Ishikawa (cell line): Measurements from ENCODE around the gene PTPN6.

Source experiments
- CEBPB ChIP-seq: IDR thresholded peaks from 2 replicates; pipeline ENCODE4 v1.6.1; 2012
- CREB1 ChIP-seq: IDR thresholded peaks from 2 replicates; pipeline ENCODE4 v1.6.1; 2012; ENCODE audit warnings: low read depth
- EGR1 ChIP-seq: IDR thresholded peaks from 2 replicates; pipeline ENCODE4 v1.6.1; 2012
- EP300 ChIP-seq: IDR thresholded peaks from 2 replicates; pipeline ENCODE4 v1.6.1; 2012; ENCODE audit warnings: borderline replicate concordance
- FOXM1 ChIP-seq: IDR thresholded peaks from 2 replicates; pipeline ENCODE4 v1.6.1; 2012; ENCODE audit warnings: low read depth, borderline replicate concordance
- MAX ChIP-seq: IDR thresholded peaks from 2 replicates; pipeline ENCODE4 v1.6.1; 2012
- NFIC ChIP-seq: IDR thresholded peaks from 2 replicates; pipeline ENCODE4 v1.6.1; 2012
- RAD21 ChIP-seq: IDR thresholded peaks from 2 replicates; pipeline ENCODE4 v1.6.1; 2012; ENCODE audit warnings: low read depth
- REST ChIP-seq: IDR thresholded peaks from 2 replicates; pipeline ENCODE4 v1.6.1; 2012; ENCODE audit warnings: low read depth, mild to moderate bottlenecking
- TAF1 ChIP-seq: IDR thresholded peaks from 2 replicates; pipeline ENCODE4 v1.6.1; 2012; ENCODE audit warnings: low read depth, mild to moderate bottlenecking
- TCF12 ChIP-seq: IDR thresholded peaks from 2 replicates; pipeline ENCODE4 v1.6.1; 2012; ENCODE audit warnings: low read depth
- TEAD4 ChIP-seq: IDR thresholded peaks from 2 replicates; pipeline ENCODE4 v1.6.1; 2012
- USF1 ChIP-seq: IDR thresholded peaks from 2 replicates; pipeline ENCODE4 v1.6.1; 2012
- YY1 ChIP-seq: IDR thresholded peaks from 2 replicates; pipeline ENCODE4 v1.6.1; 2012; ENCODE audit warnings: low read depth
- ZBTB7A ChIP-seq: IDR thresholded peaks from 2 replicates; pipeline ENCODE4 v1.6.1; 2012; ENCODE audit warnings: low read depth

PTPN6 gene

GRCh38 chr12:6962285-6963015, 11.3 kb downstream of the PTPN6 start:
- TF ChIP-seq YY1 (no peak), CEBPB (peak; percentile 89), MAX (peak; percentile 5; the same call in 1 of the 2 replicates), TEAD4 (no peak), TCF12 (peak; percentile 5), EGR1 (0 out of 2 replicates have a peak, but pooled peaks have one; percentile 21), EP300 (no peak; the same call in 1 of the 2 replicates)

- TF ChIP-seq ZBTB7A (peak; percentile 88; the same call in 1 of the 2 replicates), FOXM1 (no peak), NFIC (peak; percentile 13; the same call in 1 of the 2 replicates), USF1 (peak; percentile 43), TAF1 (peak; percentile 97), MAX (peak; percentile 67), CREB1 (no peak), REST (0 out of 2 replicates have a peak, but pooled peaks have one; percentile 8), TCF12 (peak; percentile 69), YY1 (0 out of 2 replicates have a peak, but pooled peaks have one; percentile 33), CEBPB (no peak), EP300 (peak; percentile 35; the same call in 1 of the 2 replicates), RAD21 (no peak), EGR1 (0 out of 2 replicates have a peak, but pooled peaks have one; percentile 7), TEAD4 (peak; percentile 16; the same call in 1 of the 2 replicates)
These were observed 12.0 kb downstream of the PTPN6 start for GRCh38 chr12:6963016-6963731.

GRCh38 chr12:6963791-6964413, 12.7 kb downstream of the PTPN6 start:
- TF ChIP-seq TCF12 = no peak
- TF ChIP-seq FOXM1 = no peak
- no peak for TF ChIP-seq EP300
- TF ChIP-seq TEAD4 = no peak; the same call in 1 of the 2 replicates
- TF ChIP-seq REST = no peak
- no peak for TF ChIP-seq RAD21
- TF ChIP-seq YY1 = peak; percentile 85
- TF ChIP-seq ZBTB7A = peak; percentile 69; the same call in 1 of the 2 replicates
- peak; percentile 73 for TF ChIP-seq NFIC
- no peak for TF ChIP-seq USF1
- TF ChIP-seq TAF1 = peak; percentile 25; the same call in 1 of the 2 replicates
- no peak for TF ChIP-seq MAX
- peak; percentile 67; the same call in 1 of the 2 replicates for TF ChIP-seq CEBPB
- TF ChIP-seq EGR1 = no peak
- TF ChIP-seq CREB1 = no peak

GRCh38 chr12:6964605-6965025, 13.5 kb downstream of the PTPN6 start:
- TF ChIP-seq RAD21 (no peak), CREB1 (no peak), YY1 (no peak), MAX (no peak), EGR1 (no peak), CEBPB (no peak), EP300 (no peak), TEAD4 (no peak), FOXM1 (no peak), ZBTB7A (no peak), TCF12 (no peak), USF1 (no peak), REST (no peak), NFIC (no peak), TAF1 (no peak; the same call in 1 of the 2 replicates)
